GM12874 (cell line): ENCODE results near the gene LILRB5.

Experiments
- CTCF ChIP-seq: IDR thresholded peaks from 2 replicates; pipeline ENCODE4 v1.5.1; 2011; ENCODE audit warnings: low read depth, mild to moderate bottlenecking, control low read depth, low read length, moderate library complexity; ENCODE audit not compliant: insufficient read depth

The LILRB5 gene

DNA sequence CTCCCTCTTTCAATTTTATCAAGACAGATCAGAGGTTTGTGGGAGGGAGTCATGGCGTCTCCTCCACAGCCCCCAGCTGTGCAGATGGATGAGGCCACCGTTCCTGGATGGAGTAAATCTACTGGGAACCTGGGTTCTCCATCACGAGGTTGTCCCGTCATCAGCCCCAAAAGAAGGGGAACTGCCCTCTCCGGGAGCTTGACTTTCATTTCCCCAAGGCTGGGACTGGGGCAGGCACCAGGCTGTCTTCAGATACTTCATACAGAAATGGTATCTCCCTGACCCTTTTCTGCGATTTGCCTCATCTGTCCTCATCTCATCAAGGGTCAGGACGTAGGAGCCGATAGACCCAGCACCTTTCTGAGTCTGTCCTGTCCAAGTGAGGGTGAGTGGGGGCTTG, 14.0 kb upstream of the LILRB5 start:
- TF ChIP-seq CTCF, result no peak

DNA sequence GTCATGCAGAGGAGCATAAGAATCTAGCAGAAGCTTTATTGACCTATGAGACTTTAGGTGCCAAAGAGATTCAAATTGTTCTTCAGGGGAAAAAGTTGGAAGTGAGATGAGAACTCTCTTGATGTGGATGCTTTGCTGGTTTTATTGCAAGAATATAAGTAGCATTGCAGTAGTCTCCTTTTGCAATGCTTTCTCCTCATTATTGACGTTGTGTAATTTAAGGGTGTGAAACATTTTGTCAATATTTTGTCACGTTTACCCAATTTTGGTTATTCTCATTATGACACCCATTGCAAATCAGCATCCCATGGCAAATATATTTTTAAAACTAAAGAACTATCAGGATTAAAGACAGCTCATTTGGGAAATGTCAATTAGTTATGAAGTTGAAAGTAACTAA, 11.9 kb upstream of the LILRB5 start:
- TF ChIP-seq CTCF, result no peak

DNA sequence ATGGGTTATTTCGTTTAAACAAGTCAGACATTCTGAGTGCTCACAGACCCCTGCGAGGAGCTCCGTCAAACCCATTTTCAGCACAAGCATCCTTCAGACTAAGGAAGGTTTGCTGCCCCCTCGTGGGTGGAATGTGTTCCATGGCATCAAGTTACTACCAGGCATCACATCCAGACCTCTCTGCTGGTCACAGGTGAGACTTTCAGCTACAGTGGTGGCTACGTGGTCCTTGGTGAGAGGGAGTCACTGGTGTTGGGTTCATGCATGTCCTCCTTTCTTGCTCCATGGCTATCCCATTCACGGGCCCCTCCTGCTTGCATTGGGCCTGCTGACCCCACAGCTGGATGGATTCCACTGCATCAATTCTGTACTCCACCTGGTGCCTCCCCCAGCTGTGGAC, 9.1 kb upstream of the LILRB5 start:
- TF ChIP-seq CTCF, result peak; percentile 83

GRCh38 chr19:54262470-54262869, 5.4 kb upstream of the LILRB5 start:
- no peak for TF ChIP-seq CTCF

- no peak for TF ChIP-seq CTCF
Measured at GRCh38 chr19:54262066-54262465, 5.0 kb upstream of the LILRB5 start.

GRCh38 chr19:54256250-54257115, 590 bp downstream of the LILRB5 start:
- TF ChIP-seq CTCF, result no peak

DNA sequence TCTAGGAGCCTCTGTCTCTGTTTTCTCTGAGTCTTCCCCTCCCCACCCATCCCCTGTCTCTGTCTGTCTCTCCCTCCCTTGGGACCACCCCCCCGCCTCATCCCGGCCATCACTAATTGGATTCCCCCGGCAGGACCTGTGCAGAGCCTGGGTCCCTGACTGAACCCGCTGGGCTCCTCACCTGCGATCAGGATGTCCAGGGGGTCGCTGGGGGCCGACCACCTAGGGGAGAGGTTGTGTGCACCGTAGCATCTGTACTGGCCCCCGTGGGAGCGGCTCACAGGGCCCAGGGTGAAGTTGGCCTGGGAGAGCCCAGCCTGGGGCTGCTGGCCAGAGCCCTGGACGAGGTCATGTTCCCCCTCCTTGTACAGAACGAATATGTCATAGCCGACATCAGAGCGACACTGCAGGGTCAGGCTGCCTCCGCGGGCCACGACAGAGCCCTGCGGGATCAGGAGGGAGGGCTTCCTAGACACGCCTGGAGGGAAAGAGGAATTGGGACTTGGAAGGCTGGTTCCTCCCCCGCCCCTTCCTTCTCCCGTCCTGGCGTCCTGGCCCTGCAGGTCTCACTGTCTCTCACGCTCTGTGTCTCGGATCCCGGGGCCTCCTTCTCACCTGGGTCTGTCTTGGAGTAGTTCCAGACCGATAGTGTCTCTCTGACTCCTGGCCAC, 1.8 kb downstream of the LILRB5 start:
- no peak for TF ChIP-seq CTCF
